ENCODE data around the gene GATA6. TPM values are rescaled to one million over a fixed set of nuclear protein-coding genes. Genes with fewer than 3 reads are reported as not detected.

The GATA6 gene
- 0.04 TPM for polyA plus RNA-seq (2013, experiment 1 of 2)
- 0.03 TPM for polyA plus RNA-seq (2013, experiment 2 of 2)

GRCh38 chr18:22169011-22169888 is at the start of gene GATA6:
TSS of gene GATA6 (plus strand) at chr18:22169589. CDS start at chr18:22171145, 1,556 bp downstream.
- peaks cover 1% of the 10 kb centered on the region for H3K79me1 ChIP-seq (ENCODE audit: low read depth, low read length)
- H2BK15ac ChIP-seq (ENCODE audit: low read length), result peak within 1 kb of the TSS; percentile 58
- H3K23ac ChIP-seq (ENCODE audit: low read depth, low read length, poor library complexity), result peak within 1 kb of the TSS; percentile 100
- H2BK120ac ChIP-seq (ENCODE audit: low read depth, low read length), result peak within 1 kb of the TSS; percentile 61
- peak within 1 kb of the TSS; percentile 94 for H2AFZ ChIP-seq (ENCODE audit: low read length)
- no CpG with 5 or more reads among the region's 87 CpGs for WGBS, 2 donors (ENCODE audit: extremely low coverage in 2 of 2, insufficient read length in 2 of 2, insufficient replicate concordance in 1 of 2)
- no peak within 1 kb of the TSS for H4K8ac ChIP-seq (ENCODE audit: low read depth, low read length)
- peak within 1 kb of the TSS; percentile 100 for H3K4me2 ChIP-seq (ENCODE audit: insufficient read depth, low read length, poor library complexity, severe bottlenecking)
- H2BK12ac ChIP-seq (ENCODE audit: low read length), result peak within 1 kb of the TSS; percentile 34
- H3K18ac ChIP-seq (ENCODE audit: low read length), result peak within 1 kb of the TSS; percentile 94
- H3K36me3 ChIP-seq (replicated peaks in 1 of 2; ENCODE audit: control insufficient read depth in 2 of 2, insufficient read depth in 2 of 2, low read length in 2 of 2), result no peaks in the 10 kb centered on the region
- no peak within 1 kb of the TSS for H2BK5ac ChIP-seq (ENCODE audit: low read length)
- no peak within 1 kb of the TSS for H4K91ac ChIP-seq (ENCODE audit: low read depth, low read length, poor library complexity)
- peak within 1 kb of the TSS; percentile 68 for H3K9ac ChIP-seq (ENCODE audit: low read depth, low read length, poor library complexity)
- peaks cover 60 to 100% (median 99%) of the 10 kb centered on the region in 3 experiments for H3K27me3 ChIP-seq (ENCODE audit: control insufficient read depth in 3 of 3, insufficient read depth in 3 of 3, low read depth in 1 of 3, low read length in 3 of 3)
- H3K27ac ChIP-seq (replicated peaks; ENCODE audit: low read length), result no peak within 1 kb of the TSS
- DNase-seq (ENCODE audit: low spot score), result peak; percentile 73
- H3K4me3 ChIP-seq (ENCODE audit: low read length in 2 of 2), result peak within 1 kb of the TSS; percentile 15 to 73
- H2AK5ac ChIP-seq (ENCODE audit: low read depth, low read length), result peak within 1 kb of the TSS; percentile 32
- H3K4ac ChIP-seq (ENCODE audit: low read length), result no peak within 1 kb of the TSS
- peaks cover 0 to 14% of the 10 kb centered on the region in 2 donors for H3K4me1 ChIP-seq (ENCODE audit: control insufficient read depth in 2 of 2, insufficient read depth in 1 of 2, low read depth in 1 of 2, low read length in 2 of 2)
- H3K14ac ChIP-seq (ENCODE audit: low read length), result no peak within 1 kb of the TSS
- peaks cover 0 to 10% of the 10 kb centered on the region in 2 donors for H3K9me3 ChIP-seq (replicated peaks in 1 of 2; ENCODE audit: control insufficient read depth in 2 of 2, insufficient read depth in 1 of 2, low read depth in 1 of 2, low read length in 2 of 2)

GRCh38 chr18:22124970-22125369 is 44.4 kb upstream of the GATA6 start:
- Histone ChIP-seq H3K36me3 (replicated peaks in 1 of 2; ENCODE audit: control insufficient read depth in 2 of 2, insufficient read depth in 2 of 2, low read length in 2 of 2) (no peaks in the 10 kb centered on the region), H2BK15ac (ENCODE audit: low read length) (no peak overlapping the region), H2BK5ac (ENCODE audit: low read length) (no peak overlapping the region), H2AFZ (ENCODE audit: low read length) (no peak overlapping the region), H3K18ac (ENCODE audit: low read length) (no peak overlapping the region), H3K79me1 (ENCODE audit: low read depth, low read length) (no peaks in the 10 kb centered on the region), H4K8ac (ENCODE audit: low read depth, low read length) (no peak overlapping the region), H4K91ac (ENCODE audit: low read depth, low read length, poor library complexity) (no peak overlapping the region), H3K27me3 (ENCODE audit: control insufficient read depth in 3 of 3, insufficient read depth in 3 of 3, low read depth in 1 of 3, low read length in 3 of 3) (no peaks in the 10 kb centered on the region), H3K4me3 (ENCODE audit: low read length in 2 of 2) (no peak overlapping the region), H3K4ac (ENCODE audit: low read length) (no peak overlapping the region), H3K14ac (ENCODE audit: low read length) (no peak overlapping the region), H2AK5ac (ENCODE audit: low read depth, low read length) (no peak overlapping the region), H3K9me3 (replicated peaks in 1 of 2; ENCODE audit: control insufficient read depth in 2 of 2, insufficient read depth in 1 of 2, low read depth in 1 of 2, low read length in 2 of 2) (no peaks in the 10 kb centered on the region), H3K9ac (ENCODE audit: low read depth, low read length, poor library complexity) (no peak overlapping the region), H3K4me2 (ENCODE audit: insufficient read depth, low read length, poor library complexity, severe bottlenecking) (no peak overlapping the region), H3K4me1 (ENCODE audit: control insufficient read depth in 2 of 2, insufficient read depth in 1 of 2, low read depth in 1 of 2, low read length in 2 of 2) (no peaks in the 10 kb centered on the region), H2BK120ac (ENCODE audit: low read depth, low read length) (no peak overlapping the region), H2BK12ac (ENCODE audit: low read length) (no peak overlapping the region), H3K27ac (replicated peaks; ENCODE audit: low read length) (no peak overlapping the region), H3K23ac (ENCODE audit: low read depth, low read length, poor library complexity) (no peak overlapping the region)
- WGBS, 2 donors (ENCODE audit: extremely low coverage in 2 of 2, insufficient read length in 2 of 2, insufficient replicate concordance in 1 of 2), result no CpG with 5 or more reads among the region's 1 CpG
- DNase-seq (ENCODE audit: low spot score), result no peak

- Histone ChIP-seq H2AK5ac (ENCODE audit: low read depth, low read length) (no peak overlapping the region), H3K18ac (ENCODE audit: low read length) (no peak overlapping the region), H3K9ac (ENCODE audit: low read depth, low read length, poor library complexity) (no peak overlapping the region), H3K9me3 (replicated peaks in 1 of 2; ENCODE audit: control insufficient read depth in 2 of 2, insufficient read depth in 1 of 2, low read depth in 1 of 2, low read length in 2 of 2) (no peaks in the 10 kb centered on the region), H3K14ac (ENCODE audit: low read length) (no peak overlapping the region), H3K4me1 (ENCODE audit: control insufficient read depth in 2 of 2, insufficient read depth in 1 of 2, low read depth in 1 of 2, low read length in 2 of 2) (no peaks in the 10 kb centered on the region), H3K27me3 (ENCODE audit: control insufficient read depth in 3 of 3, insufficient read depth in 3 of 3, low read depth in 1 of 3, low read length in 3 of 3) (no peaks in the 10 kb centered on the region), H2BK5ac (ENCODE audit: low read length) (no peak overlapping the region), H2AFZ (ENCODE audit: low read length) (no peak overlapping the region), H4K91ac (ENCODE audit: low read depth, low read length, poor library complexity) (no peak overlapping the region), H4K8ac (ENCODE audit: low read depth, low read length) (no peak overlapping the region), H2BK120ac (ENCODE audit: low read depth, low read length) (no peak overlapping the region), H3K79me1 (ENCODE audit: low read depth, low read length) (no peaks in the 10 kb centered on the region), H3K23ac (ENCODE audit: low read depth, low read length, poor library complexity) (no peak overlapping the region), H3K4me3 (ENCODE audit: low read length in 2 of 2) (no peak overlapping the region), H3K36me3 (replicated peaks in 1 of 2; ENCODE audit: control insufficient read depth in 2 of 2, insufficient read depth in 2 of 2, low read length in 2 of 2) (no peaks in the 10 kb centered on the region), H2BK15ac (ENCODE audit: low read length) (no peak overlapping the region), H3K4me2 (ENCODE audit: insufficient read depth, low read length, poor library complexity, severe bottlenecking) (no peak overlapping the region), H3K4ac (ENCODE audit: low read length) (no peak overlapping the region), H3K27ac (replicated peaks; ENCODE audit: low read length) (no peak overlapping the region), H2BK12ac (ENCODE audit: low read length) (no peak overlapping the region)
- no peak for DNase-seq (ENCODE audit: low spot score)
- no CpG with 5 or more reads among the region's 5 CpGs for WGBS, 2 donors (ENCODE audit: extremely low coverage in 2 of 2, insufficient read length in 2 of 2, insufficient replicate concordance in 1 of 2)
These were observed 40.4 kb upstream of the GATA6 start for GRCh38 chr18:22128954-22129353.

GRCh38 chr18:22129778-22130177 is 39.6 kb upstream of the GATA6 start:
- Histone ChIP-seq H2BK12ac (ENCODE audit: low read length) (no peak overlapping the region), H3K14ac (ENCODE audit: low read length) (no peak overlapping the region), H2AK5ac (ENCODE audit: low read depth, low read length) (no peak overlapping the region), H3K27me3 (ENCODE audit: control insufficient read depth in 3 of 3, insufficient read depth in 3 of 3, low read depth in 1 of 3, low read length in 3 of 3) (no peaks in the 10 kb centered on the region), H4K8ac (ENCODE audit: low read depth, low read length) (no peak overlapping the region), H3K9ac (ENCODE audit: low read depth, low read length, poor library complexity) (no peak overlapping the region), H3K4me2 (ENCODE audit: insufficient read depth, low read length, poor library complexity, severe bottlenecking) (no peak overlapping the region), H3K79me1 (ENCODE audit: low read depth, low read length) (no peaks in the 10 kb centered on the region), H3K4me1 (ENCODE audit: control insufficient read depth in 2 of 2, insufficient read depth in 1 of 2, low read depth in 1 of 2, low read length in 2 of 2) (no peaks in the 10 kb centered on the region), H2BK15ac (ENCODE audit: low read length) (no peak overlapping the region), H3K27ac (replicated peaks; ENCODE audit: low read length) (no peak overlapping the region), H2BK120ac (ENCODE audit: low read depth, low read length) (no peak overlapping the region), H3K4ac (ENCODE audit: low read length) (no peak overlapping the region), H3K36me3 (replicated peaks in 1 of 2; ENCODE audit: control insufficient read depth in 2 of 2, insufficient read depth in 2 of 2, low read length in 2 of 2) (no peaks in the 10 kb centered on the region), H3K9me3 (replicated peaks in 1 of 2; ENCODE audit: control insufficient read depth in 2 of 2, insufficient read depth in 1 of 2, low read depth in 1 of 2, low read length in 2 of 2) (no peaks in the 10 kb centered on the region), H3K23ac (ENCODE audit: low read depth, low read length, poor library complexity) (no peak overlapping the region), H4K91ac (ENCODE audit: low read depth, low read length, poor library complexity) (no peak overlapping the region), H3K4me3 (ENCODE audit: low read length in 2 of 2) (no peak overlapping the region), H2BK5ac (ENCODE audit: low read length) (no peak overlapping the region), H3K18ac (ENCODE audit: low read length) (no peak overlapping the region), H2AFZ (ENCODE audit: low read length) (no peak overlapping the region)
- 100% methylated on average over 1 of the region's 1 CpG; no CpG with 5 or more reads in 1 of the 2 donors for WGBS, 2 donors (ENCODE audit: extremely low coverage in 2 of 2, insufficient read length in 2 of 2, insufficient replicate concordance in 1 of 2)
- no peak for DNase-seq (ENCODE audit: low spot score)
